IMR-90 (cell line): ENCODE measurements around the gene CLDN9. TPM values are rescaled to one million over a fixed set of nuclear protein-coding genes. Genes with fewer than 3 reads are reported as not detected.

Experiments
- ATAC-seq: fragments of 200-7000 bp; cut with Tn5 transposase; 2 replicates; pipeline ENCODE4 v1.9.1; 2020; ENCODE audit warnings: low read depth, mild to moderate bottlenecking, moderate library complexity
- BruUV-seq: library from RNA; stranded (reverse); fragments of 400-500 nt; replicated peaks from 2 replicates; lab custom pipeline; 2021; lab: Mats Ljungman, UMichigan
- CTCF ChIA-PET: fragments of 300-600 bp; formaldehyde crosslinking; extraction: SDS; loops from one replicate; lab custom pipeline; 2021; ENCODE audit warnings: antibody characterized with exemption; lab: Yijun Ruan, JAX
- POLR2A ChIA-PET: fragments of 300-600 bp; sonication (Branson Sonifier 250); formaldehyde crosslinking; loops from one replicate; lab custom pipeline; 2022; ENCODE audit warnings: antibody characterized with exemption; ENCODE audit not compliant: unreplicated experiment; lab: Charles Lee
- DNase-seq: peaks from one replicate; pipeline ENCODE4 v3.0.0; 2013
- H2AFZ ChIP-seq: replicated peaks from 2 replicates; pipeline ENCODE3; 2013; ENCODE audit warnings: low read length, mild to moderate bottlenecking; ENCODE audit not compliant: poor library complexity
- H2AK5ac ChIP-seq: 2 replicates; pipeline ENCODE4 v1.6.1; 2013; ENCODE audit warnings: low read depth, low read length, inconsistent platforms
- H2AK9ac ChIP-seq: replicated peaks from 2 replicates; pipeline ENCODE3; 2013; ENCODE audit warnings: mild to moderate bottlenecking, low read depth, low read length, moderate library complexity; ENCODE audit not compliant: poor library complexity
- H2BK120ac ChIP-seq: 2 replicates; pipeline ENCODE4 v1.6.1; 2013; ENCODE audit warnings: low read depth, low read length, inconsistent platforms
- H2BK15ac ChIP-seq: 3 replicates; pipeline ENCODE4 v1.6.1; 2013; ENCODE audit warnings: low read depth, low read length, inconsistent platforms
- H2BK20ac ChIP-seq: 2 replicates; pipeline ENCODE4 v1.6.1; 2013; ENCODE audit warnings: low read depth, mild to moderate bottlenecking, inconsistent platforms, low read length, moderate library complexity
- H2BK5ac ChIP-seq: 2 replicates; pipeline ENCODE4 v1.6.1; 2013; ENCODE audit warnings: mild to moderate bottlenecking, low read depth, low read length, inconsistent platforms; ENCODE audit not compliant: poor library complexity, severe bottlenecking
- H3K14ac ChIP-seq: replicated peaks from 2 replicates; pipeline ENCODE4 v1.6.1; 2013; ENCODE audit warnings: low read depth, low read length, inconsistent platforms
- H3K18ac ChIP-seq: 2 replicates; pipeline ENCODE4 v1.6.1; 2013; ENCODE audit warnings: low read depth, low read length, control low read depth
- H3K23ac ChIP-seq: 2 replicates; pipeline ENCODE4 v1.6.1; 2013; ENCODE audit warnings: low read depth, low read length, inconsistent platforms
- H3K27ac ChIP-seq: 2 replicates; pipeline ENCODE4 v1.5.1; 2013; ENCODE audit warnings: mild to moderate bottlenecking, control low read depth, low read length; ENCODE audit not compliant: insufficient read depth
- H3K27me3 ChIP-seq: 2 replicates; pipeline ENCODE4 v1.6.1; 2013; ENCODE audit warnings: low read length; ENCODE audit not compliant: control insufficient read depth, insufficient read depth
- H3K36me3 ChIP-seq: 2 replicates; pipeline ENCODE4 v1.6.1; 2013; ENCODE audit warnings: low read length, mixed read lengths; ENCODE audit not compliant: control insufficient read depth, insufficient read depth
- H3K4ac ChIP-seq: 2 replicates; pipeline ENCODE4 v1.6.1; 2013; ENCODE audit warnings: low read depth, low read length, inconsistent platforms
- H3K4me1 ChIP-seq: 2 replicates; pipeline ENCODE4 v1.6.1; 2013; ENCODE audit warnings: low read length, mixed read lengths; ENCODE audit not compliant: control insufficient read depth, insufficient read depth
- H3K4me2 ChIP-seq: 2 replicates; pipeline ENCODE4 v1.6.1; 2013; ENCODE audit warnings: low read depth, mild to moderate bottlenecking, control low read depth, low read length, moderate library complexity
- H3K4me3 ChIP-seq: 2 replicates; pipeline ENCODE4 v1.5.1; 2013; ENCODE audit warnings: low read depth, mild to moderate bottlenecking, control low read depth, low read length, moderate library complexity; ENCODE audit not compliant: insufficient read depth
- H3K56ac ChIP-seq: 2 replicates; pipeline ENCODE4 v1.6.1; 2013; ENCODE audit warnings: low read length, inconsistent platforms; ENCODE audit not compliant: insufficient read depth; ENCODE audit errors: extremely low read depth
- H3K79me1 ChIP-seq, 2 experiments: 2 replicates each; pipeline ENCODE4 v1.6.1; 2013; ENCODE audit warnings: low read length in 2 of 2, inconsistent platforms in 1 of 2, low read depth in 1 of 2
- H3K9ac ChIP-seq: 2 replicates; pipeline ENCODE4 v1.6.1; 2013; ENCODE audit warnings: low read depth, low read length, control low read depth
- H3K9me1 ChIP-seq: 2 replicates; pipeline ENCODE4 v1.6.1; 2013; ENCODE audit warnings: low read length, inconsistent platforms; ENCODE audit not compliant: insufficient read depth
- H3K9me3 ChIP-seq: 2 replicates; pipeline ENCODE4 v1.6.1; 2013; ENCODE audit warnings: low read length; ENCODE audit not compliant: control insufficient read depth, insufficient read depth
- H4K20me1 ChIP-seq: 2 replicates; pipeline ENCODE4 v1.6.1; 2013; ENCODE audit warnings: low read length, inconsistent platforms; ENCODE audit not compliant: insufficient read depth
- H4K5ac ChIP-seq: 2 replicates; pipeline ENCODE4 v1.6.1; 2013; ENCODE audit warnings: mild to moderate bottlenecking, low read depth, low read length, control low read depth
- H4K8ac ChIP-seq, 2 experiments: 2 replicates each; pipeline ENCODE4 v1.6.1; 2013; ENCODE audit warnings: low read depth in 2 of 2, low read length in 2 of 2, control low read depth in 1 of 2, inconsistent platforms in 1 of 2
- H4K91ac ChIP-seq: 2 replicates; pipeline ENCODE4 v1.6.1; 2013; ENCODE audit warnings: low read depth, low read length, inconsistent platforms; ENCODE audit not compliant: insufficient read depth
- BHLHE40 ChIP-seq: fragments of 150-350 bp; IDR thresholded peaks from 2 replicates; pipeline ENCODE4 v1.6.1; 2016; ENCODE audit warnings: mild to moderate bottlenecking, low read depth, low read length
- CEBPB ChIP-seq: IDR thresholded peaks from 2 replicates; pipeline ENCODE4 v1.6.1; 2012; ENCODE audit warnings: low read depth, low read length, improper control_type of control experiment
- CHD1 ChIP-seq: IDR thresholded peaks from 2 replicates; pipeline ENCODE4 v1.6.1; 2012; ENCODE audit warnings: low read depth, low read length, improper control_type of control experiment
- ELK1 ChIP-seq: fragments of 150-350 bp; IDR thresholded peaks from 2 replicates; pipeline ENCODE4 v1.6.1; 2016; ENCODE audit warnings: low read depth, mild to moderate bottlenecking, low read length, moderate library complexity, borderline replicate concordance
- FOS ChIP-seq: fragments of 150-350 bp; IDR thresholded peaks from 2 replicates; pipeline ENCODE4 v1.6.1; 2016; ENCODE audit warnings: low read depth, low read length
- MAFK ChIP-seq: IDR thresholded peaks from 2 replicates; pipeline ENCODE4 v1.6.1; 2012; ENCODE audit warnings: low read depth, low read length, improper control_type of control experiment
- MAZ ChIP-seq: IDR thresholded peaks from 2 replicates; pipeline ENCODE4 v1.6.1; 2012; ENCODE audit warnings: low read depth, mild to moderate bottlenecking, low read length, improper control_type of control experiment, moderate library complexity, borderline replicate concordance
- MXI1 ChIP-seq: IDR thresholded peaks from 2 replicates; pipeline ENCODE4 v1.6.1; 2012; ENCODE audit warnings: low read depth, mild to moderate bottlenecking, low read length, moderate library complexity, borderline replicate concordance
- POLR2A ChIP-seq: IDR thresholded peaks from 2 replicates; pipeline ENCODE4 v1.6.1; 2012; ENCODE audit warnings: mild to moderate bottlenecking, low read depth, low read length
- SMC3 ChIP-seq: fragments of 150-350 bp; IDR thresholded peaks from 2 replicates; pipeline ENCODE4 v1.6.1; 2016; ENCODE audit warnings: low read depth, mild to moderate bottlenecking, antibody characterized with exemption, low read length, moderate library complexity
- USF2 ChIP-seq: fragments of 150-350 bp; IDR thresholded peaks from 2 replicates; pipeline ENCODE4 v1.6.1; 2017; ENCODE audit warnings: mild to moderate bottlenecking, antibody characterized with exemption, low read length, low read depth
- WGBS, 2 experiments: methylation state at CpG; one replicate each; pipeline versions ENCODE4 v1.1.5 to v1.1.7; 2013; ENCODE audit warnings: missing lambda C conversion rate in 2 of 2; ENCODE audit not compliant: insufficient read length in 1 of 2; ENCODE audit errors: extremely low coverage in 2 of 2; 5-methylcytosine and 5-hydroxymethylcytosine counted together
- dilution Hi-C: fragments of 300-500 bp; cut with HindIII; formaldehyde crosslinking; loops from one replicate; pipeline ENCODE4 v1.14.3; 2018; ENCODE audit warnings: low sequenced_read_pairs; ENCODE audit not compliant: unreplicated experiment
- in situ Hi-C: fragments of 300-500 bp; cut with MboI; formaldehyde crosslinking; loops from 3 replicates; pipeline ENCODE4 v1.14.3; 2019; ENCODE audit warnings: low sequenced_read_pairs, inconsistent platforms, mixed read lengths
- intact Hi-C: fragments of 100-400 bp; cut with micrococcal nuclease; formaldehyde crosslinking; loops from 2 replicates; pipeline ENCODE4 v1.10.0; 2022
- polyA plus RNA-seq, 3 experiments: library from polyadenylated mRNA; depleted of rRNA; stranded (reverse); fragments of >200 nt; gene quantifications; 2 replicates each; pipeline ENCODE4 v1.2.3, GENCODE V29; 2012; ENCODE audit warnings: low replicate concordance in 1 of 3
- total RNA-seq: library from RNA; depleted of rRNA; stranded (reverse); fragments of >200 nt; gene quantifications from 2 replicates; pipeline ENCODE4 v1.2.3, GENCODE V29; 2012

CLDN9 gene
- total and polyA plus RNA-seq, 2 of the 4 experiments (the other 2 are of a cell fraction) = 0.05 TPM; not detected in 1

GRCh38 chr16:3045758-3046640 lies 33.3 kb downstream of the CLDN9 start, which contains the start of gene MMP25:
MMP25 (plus strand) TSS chr16:3046561; CDS start chr16:3046918, 357 bp downstream.
- in situ Hi-C loops (no loop called here), dilution Hi-C loops (no loop called here), intact Hi-C loops (no loop called here)
- no peaks in the 10 kb centered on the region for H3K9me1 ChIP-seq
- no peak within 1 kb of the TSS for H3K18ac ChIP-seq
- H3K4me3 ChIP-seq = peak within 1 kb of the TSS; percentile 46
- peak within 1 kb of the TSS; percentile 92 for H3K4me2 ChIP-seq
- DNase-seq = no peak
- H2AK9ac ChIP-seq = peak within 1 kb of the TSS; percentile 55
- no peak within 1 kb of the TSS for H3K4ac ChIP-seq
- no peaks in the 10 kb centered on the region for H4K20me1 ChIP-seq
- 3% methylated on average over 43 of the region's 86 CpGs; no CpG with 5 or more reads in 1 of the 2 experiments for WGBS, 2 experiments
- H3K9ac ChIP-seq = no peak within 1 kb of the TSS
- no peak within 1 kb of the TSS for H3K56ac ChIP-seq
- ChIA-PET CTCF (interaction anchor here (0.6 to 1.5 kb wide), 4 partner anchors 13 to 18 kb away, joined by 3 to 8 read pairs (median 5); no protein-coding TSS in a partner anchor), POLR2A (interaction anchor here (0.7 kb wide), 1 partner anchor 94 kb away, joined by 3 read pairs; no protein-coding TSS in a partner anchor)
- H2AFZ ChIP-seq = peak within 1 kb of the TSS; percentile 88
- no peak within 1 kb of the TSS for H2BK20ac ChIP-seq
- H4K91ac ChIP-seq = no peak within 1 kb of the TSS
- H4K5ac ChIP-seq = no peak within 1 kb of the TSS
- no peak within 1 kb of the TSS for H3K14ac ChIP-seq
- H2BK15ac ChIP-seq = no peak within 1 kb of the TSS
- H2BK5ac ChIP-seq = no peak within 1 kb of the TSS
- ATAC-seq = peak; percentile 54
- no peaks in the 10 kb centered on the region for H3K36me3 ChIP-seq
- no peak within 1 kb of the TSS for H2BK120ac ChIP-seq
- H3K4me1 ChIP-seq = no peaks in the 10 kb centered on the region; the same call in 1 of the 2 replicates
- TF ChIP-seq BHLHE40 (no peak), SMC3 (no peak), MXI1 (no peak), ELK1 (no peak), FOS (no peak), USF2 (no peak), CEBPB (no peak), POLR2A (no peak), MAFK (no peak), CHD1 (no peak), MAZ (no peak)
- no peak within 1 kb of the TSS for H3K23ac ChIP-seq
- no peaks in the 10 kb centered on the region; the same call in 1 of the 2 replicates for H3K9me3 ChIP-seq
- H3K27ac ChIP-seq = no peak within 1 kb of the TSS
- no peak within 1 kb of the TSS for H2AK5ac ChIP-seq
- H3K27me3 ChIP-seq = peaks cover 70% of the 10 kb centered on the region
- H3K79me1 ChIP-seq = no peaks in the 10 kb centered on the region
- BruUV-seq = no TSS peak
- H4K8ac ChIP-seq = no peak within 1 kb of the TSS
